Limb (tissue), 2 donors: ENCODE data around the gene C4BPB.
"Not testable (repeated sequence)": the region's sequence is repeated elsewhere in the genome, so short reads cannot be mapped to it uniquely, and the experiment has no call there.

Experiments
- DNase-seq, 2 donors: peaks; one replicate each; pipeline ENCODE4 v3.0.0-alpha.2; 2016; ENCODE audit errors: extremely low spot score in 2 of 2

C4BPB gene, protein sequence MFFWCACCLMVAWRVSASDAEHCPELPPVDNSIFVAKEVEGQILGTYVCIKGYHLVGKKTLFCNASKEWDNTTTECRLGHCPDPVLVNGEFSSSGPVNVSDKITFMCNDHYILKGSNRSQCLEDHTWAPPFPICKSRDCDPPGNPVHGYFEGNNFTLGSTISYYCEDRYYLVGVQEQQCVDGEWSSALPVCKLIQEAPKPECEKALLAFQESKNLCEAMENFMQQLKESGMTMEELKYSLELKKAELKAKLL

DNA sequence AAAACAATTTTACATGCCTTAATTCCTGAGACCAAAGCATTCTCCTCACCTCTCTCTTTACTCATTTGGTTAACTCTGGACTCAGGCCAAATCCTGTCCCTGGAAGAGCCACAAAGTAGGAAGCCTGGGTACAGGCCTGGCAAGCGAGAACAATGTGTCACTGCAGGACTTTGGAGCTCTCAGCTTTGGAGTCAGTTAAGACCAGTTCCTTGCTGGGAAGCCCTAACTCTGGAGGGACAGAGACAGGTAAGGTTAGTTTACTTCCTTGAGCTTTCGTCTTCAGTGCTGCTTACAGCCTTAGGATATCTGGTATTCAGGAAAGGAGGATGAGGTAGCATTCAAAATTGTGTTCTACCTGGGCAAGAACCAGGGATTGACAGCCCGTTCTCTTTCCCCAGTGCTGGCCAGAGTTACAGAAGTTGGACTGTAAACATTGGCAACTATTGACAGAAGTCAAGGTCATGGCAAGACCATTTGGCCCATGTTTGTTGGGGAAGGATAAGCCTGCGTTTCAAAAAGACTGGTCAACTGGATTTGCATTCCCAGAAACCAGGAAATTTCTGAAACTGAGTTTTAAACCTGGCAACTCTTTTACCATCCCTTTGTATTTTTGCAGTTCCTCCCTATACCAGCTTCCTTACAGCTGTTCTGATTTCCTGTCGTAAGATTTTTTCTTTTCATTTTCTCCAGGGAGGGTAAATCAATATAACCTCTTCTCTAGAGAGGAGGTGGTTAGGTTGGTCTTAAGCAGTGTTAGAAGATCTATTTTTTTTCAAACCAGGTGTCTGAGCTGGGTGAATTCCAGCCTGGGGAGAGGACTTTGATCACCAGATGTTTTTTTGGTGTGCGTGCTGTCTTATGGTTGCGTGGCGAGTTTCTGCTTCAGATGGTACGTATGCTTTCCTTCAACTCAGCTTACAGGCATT, at the start of gene C4BPB:
Gene C4BPB (plus strand): TSS at position 160 of the 926 bp plus-strand sequence. CDS start 672 bp downstream, at position 832.
- DNase-seq: no peak

DNA sequence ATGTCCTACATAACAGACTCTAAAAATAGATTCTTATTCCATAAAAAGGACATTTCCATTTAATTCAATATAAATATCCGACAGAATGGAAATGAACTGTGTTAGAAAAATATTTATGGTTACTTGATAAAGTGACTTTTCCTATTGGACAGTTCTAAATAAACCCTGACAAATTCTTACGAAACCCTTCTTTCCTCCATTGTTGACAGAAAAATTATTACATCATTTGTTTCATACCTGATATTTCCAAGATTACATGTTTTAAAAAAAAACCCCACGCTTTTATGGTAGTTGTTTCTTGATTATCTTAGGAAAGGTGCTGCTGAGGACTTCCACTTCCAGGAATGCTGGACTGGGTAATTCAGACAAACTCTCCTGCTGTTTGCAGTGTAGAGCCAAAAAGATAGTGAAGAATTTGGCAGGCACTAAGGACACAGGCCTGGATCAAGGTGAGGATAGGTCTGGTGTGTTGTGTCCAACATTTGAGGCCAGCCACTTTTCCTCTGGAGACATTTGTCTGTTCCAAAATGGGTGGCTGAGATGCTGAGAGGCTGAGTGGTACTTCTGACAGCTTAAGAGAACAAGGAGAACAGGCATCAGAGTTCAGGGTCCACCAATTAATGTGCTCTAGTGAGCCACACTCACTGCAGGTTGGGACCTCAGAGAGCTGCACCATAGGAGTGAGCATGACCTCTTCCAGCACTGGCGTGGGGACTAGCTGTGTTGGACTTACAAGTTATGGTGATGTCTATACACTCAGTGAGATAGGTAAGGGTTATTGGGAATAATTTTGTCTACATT, 49.1 kb upstream of the C4BPB start:
- no peak for DNase-seq

DNA sequence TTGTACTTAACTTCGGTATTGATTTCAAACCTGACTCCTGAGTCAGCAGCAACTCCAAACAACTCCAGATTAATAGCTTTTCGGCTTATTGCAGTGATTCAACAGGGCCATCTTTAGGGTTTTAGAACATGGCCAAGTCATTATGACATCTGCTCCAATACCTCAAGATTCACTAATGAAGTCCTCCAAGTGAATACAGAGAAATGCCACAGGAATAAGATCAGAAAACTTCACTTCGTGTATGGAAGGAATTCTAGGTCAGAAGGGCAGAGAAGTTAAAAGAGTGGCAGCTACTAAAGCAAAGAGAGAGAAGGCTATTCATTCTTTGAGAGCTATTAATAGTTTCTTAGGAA, 48.5 kb upstream of the C4BPB start:
- DNase-seq: no peak

DNA sequence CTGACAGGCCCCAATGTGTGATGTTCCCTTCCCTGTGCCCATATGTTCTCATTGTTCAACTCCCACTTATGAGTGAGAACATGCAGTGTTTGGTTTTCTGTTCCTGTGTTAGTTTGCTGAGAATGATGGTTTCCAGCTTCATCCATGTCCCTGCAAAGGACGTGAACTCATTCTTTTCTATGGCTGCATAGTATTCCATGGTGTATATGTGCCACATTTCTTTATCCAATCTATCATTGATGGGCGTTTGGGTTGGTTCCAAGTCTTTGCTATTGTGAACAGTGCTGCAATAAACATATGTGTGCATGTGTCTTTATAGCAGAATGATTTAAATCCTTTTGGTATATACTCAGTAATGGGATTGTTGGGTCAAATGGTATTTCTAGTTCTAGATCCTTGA, 47.3 kb upstream of the C4BPB start:
- not testable (repeated sequence) for DNase-seq

DNA sequence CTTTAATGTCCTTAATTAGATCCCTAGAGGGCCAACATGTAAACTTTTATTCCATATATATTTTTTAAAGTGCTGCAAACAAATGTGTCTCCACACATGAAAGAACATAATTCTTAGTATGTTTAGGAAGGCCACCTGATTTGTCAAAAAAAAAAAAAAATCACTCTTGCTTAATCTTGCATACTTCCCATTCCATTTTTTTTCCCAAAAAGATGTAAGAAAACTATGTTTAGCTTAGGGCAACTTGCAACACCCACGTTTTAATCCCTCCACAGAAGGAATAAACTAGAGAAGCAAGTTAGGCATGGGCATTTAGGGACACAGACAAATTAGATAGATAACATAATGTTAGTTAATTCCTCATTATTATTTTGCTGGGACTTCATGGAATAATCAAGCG, 43.2 kb upstream of the C4BPB start:
- DNase-seq: no peak

DNA sequence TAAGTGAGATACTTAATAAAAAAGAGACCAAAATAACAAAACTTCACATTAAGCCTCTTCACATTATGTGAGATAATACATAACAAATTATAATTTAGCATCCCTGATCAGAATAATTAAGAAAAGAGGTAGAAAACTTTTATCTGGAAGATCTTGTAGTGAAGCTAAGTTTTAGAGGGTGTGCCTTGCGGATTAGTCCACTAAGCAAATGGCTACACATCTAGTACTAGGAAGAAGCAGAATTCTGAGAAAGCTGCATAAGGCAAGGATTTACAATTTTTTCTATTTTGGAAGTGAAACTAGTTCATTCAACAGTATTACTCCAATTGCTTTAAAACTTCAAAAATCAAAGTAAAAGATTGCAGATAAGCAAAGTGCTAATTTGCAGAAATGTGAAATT, 41.2 kb upstream of the C4BPB start:
- DNase-seq: no peak

DNA sequence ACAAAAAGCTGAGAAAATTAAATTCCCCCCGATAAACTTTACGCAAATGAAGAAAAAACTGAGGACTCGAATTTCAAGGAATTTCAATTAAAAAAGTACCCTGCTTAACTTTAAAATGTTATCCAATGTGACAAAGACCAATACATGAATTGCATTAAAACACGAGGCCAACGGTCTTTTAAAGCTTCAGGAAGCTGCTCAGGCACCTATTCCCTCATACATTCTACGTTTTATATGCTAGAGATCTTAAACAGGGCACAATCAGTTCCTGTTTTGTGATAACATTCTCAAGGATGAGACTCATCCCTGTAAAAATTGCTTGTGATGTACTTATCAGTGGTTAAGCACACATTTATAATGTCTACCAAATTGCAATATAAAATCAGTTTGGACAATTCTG, 40.6 kb upstream of the C4BPB start:
- DNase-seq: no peak

DNA sequence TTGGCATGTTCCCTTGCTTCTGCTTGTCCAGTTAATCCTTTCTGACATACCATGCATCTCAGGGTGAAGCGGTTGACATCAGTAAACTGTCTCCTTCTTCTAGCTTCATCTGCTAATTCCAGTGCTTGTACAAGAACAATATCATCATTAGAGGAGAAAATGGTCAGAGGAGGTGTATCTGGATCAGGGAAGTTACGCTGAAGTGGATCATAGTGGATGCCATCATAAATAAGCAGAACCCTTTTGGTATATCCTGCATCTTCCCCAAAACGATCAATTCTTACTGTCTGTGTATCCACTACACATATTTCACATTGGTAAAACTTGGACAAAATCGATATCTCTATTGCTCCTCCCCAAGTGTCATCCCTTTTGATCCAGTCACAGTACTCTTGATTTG, 39.6 kb upstream of the C4BPB start:
- no peak for DNase-seq

DNA sequence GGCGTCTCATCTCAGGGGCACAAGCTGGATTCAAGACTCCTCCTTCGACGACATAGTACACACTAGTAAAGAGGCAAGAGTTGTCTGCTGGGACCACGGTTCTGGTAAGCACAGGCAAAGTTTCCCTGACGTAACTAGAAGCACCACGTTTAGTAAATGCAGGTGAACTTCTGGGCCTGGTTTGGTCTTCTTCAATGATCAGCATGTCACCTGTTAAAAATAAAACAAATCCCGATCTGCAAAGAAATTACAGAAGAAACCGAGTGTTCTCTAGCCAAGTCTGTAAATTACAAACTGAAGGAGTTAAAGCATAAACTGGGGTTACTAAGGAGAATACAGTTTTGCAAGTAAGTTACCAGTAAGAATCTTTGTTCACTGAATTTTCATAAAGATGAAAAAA, 39.1 kb upstream of the C4BPB start:
- DNase-seq: no peak

DNA sequence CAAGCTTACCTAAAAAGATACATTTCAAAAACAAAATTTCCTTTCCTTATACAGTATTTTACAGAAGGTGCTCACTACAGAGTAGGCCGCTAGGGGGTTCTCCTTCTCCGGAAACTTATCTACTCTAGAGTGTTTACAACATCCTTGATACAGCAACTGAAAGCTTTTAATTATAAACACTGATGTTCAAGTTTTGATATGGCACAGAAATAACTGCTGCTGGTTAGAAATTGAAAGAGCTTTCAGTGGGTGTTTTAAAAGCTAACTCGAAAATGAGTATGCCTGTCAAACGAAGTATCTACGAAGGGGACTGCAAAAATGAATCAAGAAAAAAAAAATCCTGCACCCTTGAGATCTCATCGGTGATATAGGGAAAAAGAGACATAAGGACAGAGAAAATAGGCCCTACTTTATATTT, 38.7 kb upstream of the C4BPB start:
- DNase-seq: peak in 1 of 2 donors; percentile 78

DNA sequence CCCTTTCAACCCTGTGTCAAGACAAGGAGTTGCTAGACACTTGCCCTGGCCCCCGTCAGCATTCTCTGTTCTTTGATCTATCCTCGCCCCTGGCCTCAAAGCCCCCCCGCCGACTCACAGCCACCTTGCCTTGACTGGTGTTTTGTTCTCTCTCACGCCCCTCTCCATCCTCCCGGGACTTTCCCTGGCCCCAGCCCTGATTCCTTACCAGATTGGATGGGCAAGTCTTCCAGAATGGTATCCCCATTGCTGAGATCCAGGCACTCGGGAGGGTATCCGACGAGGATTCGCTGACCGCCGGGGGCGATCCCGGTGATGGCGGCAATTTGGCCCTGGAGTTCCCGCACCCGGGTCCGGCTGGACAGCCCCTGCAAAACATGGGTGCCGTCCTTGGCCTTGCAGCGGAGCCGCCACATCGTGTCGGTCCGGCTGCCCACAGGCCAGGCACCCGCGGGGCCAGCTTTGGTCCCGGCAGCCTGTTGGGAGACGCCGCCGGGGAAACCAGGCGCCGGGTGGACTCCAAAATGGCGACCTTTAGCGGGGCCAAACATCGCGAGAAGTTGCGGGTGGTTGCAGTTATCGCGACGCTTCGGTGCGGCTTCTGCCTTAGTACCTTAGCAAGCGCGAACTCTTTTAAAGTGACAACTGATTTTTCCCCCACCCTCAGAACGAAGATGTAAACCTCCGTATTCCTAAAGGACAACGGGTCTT, 38.0 kb upstream of the C4BPB start:
- DNase-seq: peak; percentile 90 to 94

DNA sequence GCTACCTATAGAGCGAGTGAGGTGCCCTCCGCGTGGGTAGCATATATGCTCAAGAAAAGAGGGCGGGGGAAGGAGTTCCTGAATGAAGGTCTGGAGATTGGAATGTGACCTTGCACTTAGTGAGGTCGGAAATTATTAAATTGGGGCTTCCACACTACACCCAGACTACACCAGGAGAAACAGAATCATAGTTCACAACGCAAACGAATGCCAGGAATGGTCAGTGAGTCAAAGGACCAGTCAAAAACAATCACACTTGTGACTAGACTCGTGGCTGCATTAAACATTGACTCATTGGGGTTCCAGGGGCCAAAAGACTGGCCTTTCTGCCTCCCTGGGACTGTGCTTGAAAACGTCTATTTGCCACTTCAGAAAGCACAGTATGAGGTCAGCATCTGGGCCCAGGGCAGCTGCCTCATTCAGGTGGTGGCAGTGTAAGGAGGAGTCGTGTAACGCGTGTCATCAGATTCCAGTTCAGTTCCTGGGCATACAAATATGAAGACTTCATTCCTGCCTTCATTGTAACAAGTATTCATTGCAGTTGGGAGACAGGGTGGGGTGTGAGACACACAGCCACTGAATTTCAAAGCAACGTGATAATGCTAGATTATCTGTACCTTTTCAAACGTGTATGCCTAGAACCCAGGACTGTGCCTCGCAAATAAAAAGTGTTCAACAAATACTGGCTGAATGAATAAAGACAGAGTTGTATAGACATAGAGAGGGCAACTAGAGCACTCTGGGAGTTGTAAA, 37.3 kb upstream of the C4BPB start, which contains the start of gene YOD1:
Gene YOD1 (minus strand): TSS at position 18 of the 753 bp plus-strand sequence. CDS start 178 bp downstream, outside the sequence.
- DNase-seq: no peak

DNA sequence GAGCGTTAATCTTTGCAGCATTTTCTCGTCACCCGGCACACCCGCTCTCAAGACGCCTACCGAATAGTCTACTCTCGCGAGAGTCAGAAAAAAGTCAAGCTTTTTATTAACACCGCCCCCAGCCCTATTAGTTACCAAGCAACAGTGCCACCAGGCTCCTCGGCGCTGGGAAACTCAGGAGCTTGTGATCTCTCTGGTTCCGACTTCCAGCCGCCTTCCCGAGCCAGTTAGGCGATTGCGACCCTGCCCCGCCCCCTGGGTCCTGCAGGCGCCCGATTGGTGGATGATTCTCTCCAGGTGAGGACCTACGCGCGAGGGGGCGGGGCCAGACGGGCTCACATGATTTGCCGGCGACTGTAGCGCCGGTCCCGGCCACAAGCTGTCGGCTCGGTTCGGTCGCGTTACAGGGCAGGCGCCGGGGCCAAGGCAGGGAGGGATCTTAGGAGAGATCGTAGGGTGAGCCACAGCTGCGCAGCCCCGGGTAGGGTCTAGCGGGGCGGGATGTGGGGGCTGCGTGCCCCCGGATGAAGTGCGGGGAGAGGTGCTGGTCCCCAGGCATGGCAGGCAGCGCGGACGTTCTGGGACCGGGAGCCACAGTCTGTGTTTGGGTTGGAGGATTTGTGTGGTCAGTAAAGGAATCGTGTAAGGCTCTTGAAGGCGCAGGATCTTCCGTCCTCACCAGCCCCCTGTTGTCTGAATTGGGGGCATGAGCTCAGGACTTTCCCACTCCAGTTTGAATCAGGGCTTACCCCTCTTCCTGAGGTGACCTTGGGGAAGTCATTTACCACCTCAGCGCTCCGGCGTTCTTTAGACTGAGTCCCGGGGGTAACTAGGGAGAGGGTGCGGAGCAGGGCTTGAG, 35.5 kb upstream of the C4BPB start, which contains the start of gene PFKFB2:
Gene PFKFB2 (plus strand): TSS at position 365 of the 859 bp plus-strand sequence. CDS start 1,443 bp downstream, outside the sequence.
- DNase-seq: peak; percentile 93 to 96

DNA sequence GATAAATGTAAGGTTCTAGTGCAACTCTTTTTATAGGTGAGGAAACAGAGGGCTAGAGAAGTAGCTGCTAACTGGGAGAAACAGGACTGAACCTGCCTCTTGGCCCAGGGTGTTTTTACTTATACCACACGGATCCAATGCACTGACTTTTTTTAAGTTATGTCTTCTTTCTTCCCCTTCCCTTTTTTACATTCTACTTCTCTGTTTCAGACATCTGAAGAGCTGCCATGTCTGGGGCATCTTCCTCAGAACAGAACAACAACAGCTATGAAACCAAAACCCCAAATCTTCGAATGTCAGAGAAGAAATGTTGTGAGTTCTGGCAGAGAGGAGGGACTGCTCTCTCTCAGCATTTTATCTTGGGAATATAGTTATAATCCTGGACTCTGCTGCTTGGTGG, 34.2 kb upstream of the C4BPB start:
- DNase-seq: no peak

DNA sequence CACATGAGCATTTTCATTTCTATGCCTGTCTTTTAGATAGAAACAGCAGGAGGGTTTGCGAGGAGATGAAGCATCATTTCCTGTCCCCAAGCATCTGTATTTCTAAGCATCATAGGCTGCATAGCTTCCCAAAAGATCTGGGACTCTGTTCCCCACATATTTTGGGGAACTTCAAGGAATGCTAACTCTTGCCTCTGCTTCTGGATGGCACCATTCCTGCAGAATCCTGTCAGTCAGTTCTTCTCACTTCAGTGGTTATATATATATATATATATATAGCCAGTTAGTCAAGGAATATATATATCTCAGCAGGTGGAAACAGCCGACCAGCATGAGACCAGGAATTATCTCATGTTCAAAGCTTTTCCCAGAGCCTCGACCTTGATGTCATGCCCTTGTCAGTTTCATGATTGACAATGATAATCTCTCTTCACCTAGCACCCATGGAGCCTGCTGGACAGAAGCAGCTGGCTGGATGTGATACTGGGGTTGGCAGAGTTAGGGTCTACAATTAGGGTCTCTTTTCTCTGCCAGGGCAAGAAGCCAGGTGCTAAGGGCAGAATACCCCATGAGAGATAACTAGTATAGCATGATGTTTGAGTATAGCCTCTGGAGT, 33.2 kb upstream of the C4BPB start:
- no peak for DNase-seq

DNA sequence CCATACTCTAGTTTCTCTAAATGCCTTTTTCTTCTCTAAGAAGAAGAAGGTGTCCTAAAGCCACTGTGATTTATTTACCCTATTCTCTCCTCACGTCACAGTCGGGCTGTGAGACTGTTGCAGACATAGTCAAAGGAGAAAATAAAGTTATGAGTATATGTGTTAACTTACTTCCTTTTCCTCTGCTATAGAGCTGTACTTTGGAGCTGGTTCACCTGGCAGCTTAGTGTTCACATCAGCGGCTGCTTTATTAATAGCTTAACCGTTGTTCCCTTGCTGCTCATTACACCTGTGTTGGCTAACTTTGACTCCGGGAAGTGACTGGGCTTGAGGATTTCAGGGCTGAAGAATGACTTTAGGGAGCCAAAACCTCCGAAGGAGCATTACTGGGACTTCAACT, 32.0 kb upstream of the C4BPB start:
- no peak for DNase-seq

DNA sequence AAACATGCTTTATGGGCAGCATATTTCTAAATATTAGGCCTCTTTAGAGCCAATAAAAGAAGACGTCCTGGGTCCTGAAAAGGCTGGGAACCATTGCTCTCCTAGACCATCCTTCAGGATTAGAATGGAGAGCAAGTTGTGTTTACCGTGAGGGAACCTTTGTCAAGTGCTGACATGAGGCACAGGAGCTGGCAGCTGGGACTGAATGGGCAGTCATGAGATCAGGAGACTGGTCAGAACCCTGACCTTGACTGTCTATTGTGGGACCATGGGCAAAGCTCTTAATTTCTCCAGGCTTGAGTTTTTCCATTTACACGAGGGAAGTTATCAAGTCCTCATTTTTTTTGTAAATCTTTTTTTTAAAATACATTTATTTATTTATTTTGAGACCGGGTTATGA, 30.4 kb upstream of the C4BPB start:
- DNase-seq: no peak

DNA sequence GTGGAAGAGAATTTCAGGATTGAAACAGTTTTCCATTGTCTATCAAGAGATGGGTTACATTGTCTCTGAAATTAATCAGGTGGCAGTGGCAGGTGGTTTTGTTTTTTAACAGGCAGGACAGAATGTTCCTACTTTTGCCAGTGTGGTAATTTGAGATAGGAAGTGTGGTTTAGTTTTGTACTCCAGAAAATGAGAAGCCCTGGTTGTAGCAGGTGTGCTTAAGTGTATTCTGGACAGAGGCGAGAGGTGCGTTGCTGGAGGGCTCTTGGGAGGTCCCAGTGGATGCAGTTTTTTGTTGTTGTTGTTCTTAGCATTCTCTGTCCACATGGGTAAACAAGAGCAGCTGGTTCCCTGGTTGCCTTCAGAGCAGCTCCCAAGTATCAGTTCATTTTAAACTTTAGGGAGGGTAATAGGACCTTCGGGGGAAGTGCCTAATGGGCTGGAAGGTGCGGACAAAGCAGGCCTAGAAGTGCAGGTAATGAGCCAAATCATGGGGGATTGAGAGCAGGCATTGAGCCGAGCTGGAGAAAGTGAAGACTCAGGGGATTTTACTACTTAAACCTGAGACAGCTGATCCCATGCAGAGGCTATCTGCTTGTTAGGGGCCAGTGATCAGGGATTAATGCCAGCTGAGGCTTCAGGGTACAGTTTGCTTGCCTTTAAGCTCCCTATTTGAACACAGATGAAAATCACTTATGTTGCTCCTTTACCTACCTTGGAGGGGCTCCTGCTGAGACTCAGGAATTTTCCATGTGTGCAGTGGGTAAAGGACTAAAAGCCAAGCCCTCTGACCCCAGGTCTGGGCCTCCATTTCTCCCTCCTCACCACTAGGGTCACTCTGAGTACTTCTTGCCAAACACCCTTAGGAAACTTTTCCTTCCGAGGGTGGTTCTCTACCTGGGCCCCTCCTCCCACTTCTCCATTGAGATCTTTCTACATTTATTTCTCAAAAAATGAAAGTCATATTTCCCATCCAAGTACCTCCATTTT, 29.5 kb upstream of the C4BPB start:
- DNase-seq: no peak
